Effector CD4-positive, alpha-beta T cell (primary cell): ENCODE data around the gene SLC7A6.
"Not testable (repeated sequence)": the region's sequence is repeated elsewhere in the genome, so short reads cannot be mapped to it uniquely, and the experiment has no call there.

Experiments
- DNase-seq: peaks from one replicate; pipeline ENCODE4 v3.0.0-alpha.2; 2020

The SLC7A6 gene

DNA sequence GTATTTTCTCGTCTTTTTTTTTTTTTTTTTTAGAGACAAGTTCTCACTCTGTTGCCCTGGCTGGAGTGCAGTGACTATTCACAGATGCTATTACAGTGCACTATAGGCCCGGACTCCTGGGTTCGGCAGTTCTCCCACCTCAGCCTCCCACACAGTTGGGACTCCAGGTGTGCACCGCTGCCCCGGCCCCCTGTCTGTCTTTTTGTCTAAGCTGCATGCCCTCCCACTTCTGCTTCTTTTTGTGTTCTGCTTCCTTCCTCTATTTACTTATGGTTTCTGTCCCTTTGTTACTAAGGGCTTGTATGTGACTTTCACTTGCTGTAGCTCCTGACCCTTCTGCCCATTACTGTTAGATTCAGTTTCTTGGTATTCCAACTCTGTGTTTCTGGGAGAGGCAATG is 20.5 kb downstream of the SLC7A6 start:
- no peak for DNase-seq

DNA sequence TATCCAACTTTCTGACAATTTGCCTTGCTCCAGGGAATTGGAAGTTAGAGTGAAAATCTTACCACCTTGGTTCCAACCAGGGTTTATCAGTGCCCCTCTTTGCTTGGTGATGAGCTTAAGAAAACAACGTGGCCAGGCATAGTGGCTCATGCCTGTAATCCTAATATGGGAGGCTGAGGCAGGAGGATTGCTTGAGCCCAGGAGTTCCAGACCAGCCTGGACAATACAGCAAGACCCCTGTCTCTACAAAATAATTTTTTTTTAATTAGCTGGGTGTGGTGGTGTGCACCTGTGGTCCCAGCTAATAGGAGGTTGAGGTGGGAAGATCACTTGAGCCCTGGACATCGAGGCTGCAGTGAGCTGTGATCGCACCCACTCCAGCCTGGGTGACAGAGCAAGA is 21.4 kb downstream of the SLC7A6 start:
- DNase-seq: no peak

DNA sequence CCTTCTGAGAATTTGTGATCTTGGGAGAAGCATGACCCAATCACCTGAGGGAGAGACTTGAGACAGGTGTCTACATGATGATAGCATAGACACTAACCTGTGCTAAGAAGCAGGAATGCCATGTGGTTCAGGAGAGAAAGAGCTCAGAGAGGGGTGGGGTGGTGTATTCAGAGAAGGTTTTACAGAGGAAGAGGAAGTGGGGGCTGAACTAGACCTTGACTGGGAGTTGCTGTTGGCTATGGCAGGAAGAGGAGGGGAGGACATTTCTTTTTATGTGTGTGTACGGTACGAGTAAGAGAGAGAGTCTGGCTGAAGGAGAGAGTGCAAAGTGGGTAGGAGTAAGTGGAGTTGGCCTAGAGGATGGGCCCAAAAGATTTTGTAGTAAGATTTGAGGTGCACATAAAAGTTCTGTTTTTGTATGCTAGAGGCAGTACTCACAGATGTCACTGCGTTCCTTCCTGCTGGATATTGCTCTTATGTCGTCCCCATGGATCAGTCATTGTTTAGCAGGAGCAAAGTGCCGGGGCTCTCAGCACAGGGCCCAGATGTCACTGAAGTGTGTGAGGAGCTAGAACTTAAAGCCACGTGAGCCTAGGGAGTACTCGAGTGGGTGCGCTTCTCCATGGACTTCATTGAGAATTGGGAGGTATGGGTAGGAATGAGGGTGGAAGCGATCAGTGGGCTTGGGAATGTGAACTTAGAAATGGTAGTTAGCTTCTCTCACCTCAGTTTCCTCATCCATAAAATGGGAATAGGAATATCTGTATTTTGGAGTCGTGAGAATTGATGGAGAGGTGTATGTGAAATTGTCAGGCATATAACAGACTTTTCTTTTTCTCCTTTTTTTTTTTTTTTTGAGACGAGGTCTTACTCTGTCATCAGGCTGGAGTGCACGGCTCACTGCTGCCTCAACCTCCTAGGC is 22.1 kb downstream of the SLC7A6 start:
- DNase-seq: no peak

DNA sequence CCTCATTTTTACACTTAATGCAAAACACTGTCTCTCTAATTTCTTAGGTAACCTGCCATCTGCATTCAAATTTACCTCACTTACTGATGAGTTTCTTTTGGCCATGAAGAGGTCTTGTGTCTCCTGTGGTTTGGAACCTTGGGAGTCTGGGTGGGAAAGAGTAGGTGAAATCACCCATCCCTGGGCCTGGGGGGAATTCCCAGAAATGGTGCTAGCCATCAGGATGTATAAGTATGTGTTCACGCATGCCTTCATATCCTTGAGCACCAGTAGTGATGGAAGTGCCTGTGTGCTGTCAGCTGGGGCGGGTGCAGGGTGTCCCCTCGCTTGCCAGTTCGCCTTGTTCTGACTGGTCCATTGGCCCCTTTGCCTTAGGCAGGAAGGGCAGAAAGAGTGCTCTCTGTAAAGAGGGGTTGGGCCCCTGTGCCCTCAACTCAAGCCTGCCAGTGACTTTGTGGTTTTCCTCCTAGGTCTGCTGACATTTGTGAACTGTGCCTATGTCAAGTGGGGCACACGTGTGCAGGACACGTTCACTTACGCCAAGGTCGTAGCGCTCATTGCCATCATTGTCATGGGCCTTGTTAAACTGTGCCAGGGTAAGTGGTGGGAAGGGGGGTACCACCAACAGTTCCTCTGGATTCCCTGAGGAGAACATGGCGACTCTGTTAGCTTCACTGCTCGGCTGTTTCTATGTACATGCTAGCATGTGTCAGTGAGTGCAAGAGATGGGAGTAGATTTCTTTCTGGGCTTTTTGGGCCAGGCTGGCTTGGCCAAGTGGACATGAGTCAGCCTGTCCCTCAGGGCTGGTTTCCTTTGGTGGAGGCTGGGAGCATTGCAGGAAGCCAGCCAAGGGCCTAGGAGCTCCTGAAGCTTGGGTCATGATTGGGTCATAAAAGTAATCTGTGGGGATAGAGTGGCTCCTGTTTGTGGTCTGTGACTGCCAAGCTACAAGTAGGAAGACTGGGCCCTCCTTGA is 23.2 kb downstream of the SLC7A6 start:
- DNase-seq: peak; percentile 28

DNA sequence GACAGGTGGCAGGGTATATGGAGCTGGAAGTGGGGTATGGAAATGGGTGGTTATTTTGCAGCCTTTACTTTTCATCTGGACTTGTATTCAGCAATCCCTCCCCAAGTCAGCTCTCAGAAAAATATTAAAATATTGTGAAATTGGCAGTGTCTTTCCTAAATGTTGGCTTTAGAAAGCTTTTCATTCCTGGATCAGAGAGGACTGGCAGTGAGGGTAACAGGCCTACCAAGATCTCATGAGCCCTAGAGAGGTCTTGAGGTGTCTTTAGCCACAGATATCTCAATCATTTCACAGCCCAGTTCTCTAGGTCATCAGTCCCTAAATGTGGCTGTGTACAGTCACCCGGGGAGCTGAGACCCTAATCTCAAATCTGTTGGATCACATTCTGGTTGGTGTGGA is 23.9 kb downstream of the SLC7A6 start:
- no peak for DNase-seq

DNA sequence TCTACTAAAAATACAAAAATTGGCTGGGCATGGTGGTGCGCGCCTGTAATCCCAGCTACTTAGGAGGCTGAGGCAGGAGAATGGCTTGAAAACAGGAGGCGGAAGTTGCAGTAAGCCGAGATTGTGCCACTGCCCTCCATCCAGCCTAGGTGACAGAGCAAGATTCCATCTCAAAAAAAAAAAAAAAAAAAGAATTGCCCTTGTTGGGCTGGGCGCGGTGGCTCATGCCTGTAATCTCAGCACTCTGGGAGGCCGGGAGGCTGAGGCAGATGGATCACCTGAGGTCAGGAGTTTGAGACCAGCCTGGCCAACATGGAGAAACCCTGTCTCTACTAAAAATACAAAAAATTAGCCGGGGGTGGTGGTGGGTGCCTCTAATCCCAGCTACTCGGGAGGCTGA is 24.5 kb downstream of the SLC7A6 start:
- not testable (repeated sequence) for DNase-seq

DNA sequence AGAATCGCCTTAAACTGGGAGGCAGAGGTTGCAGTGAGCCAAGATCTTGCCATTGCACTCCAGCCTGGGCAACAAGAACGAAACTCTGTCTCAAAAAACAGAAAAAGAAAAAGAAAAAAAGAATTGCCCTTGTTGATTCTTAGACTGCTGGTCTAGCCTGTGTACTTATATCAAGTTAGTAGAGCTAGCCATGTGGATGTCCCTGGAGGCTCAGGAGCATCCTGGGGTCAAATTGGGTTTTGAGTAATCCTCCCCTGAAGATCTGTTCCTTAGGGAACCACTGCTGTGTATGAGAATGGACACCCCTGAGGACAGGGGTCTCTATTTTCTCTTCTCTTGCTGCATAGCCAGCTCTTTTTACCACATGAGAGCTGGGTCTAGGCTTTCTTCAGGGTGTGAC is 24.9 kb downstream of the SLC7A6 start:
- no peak for DNase-seq

DNA sequence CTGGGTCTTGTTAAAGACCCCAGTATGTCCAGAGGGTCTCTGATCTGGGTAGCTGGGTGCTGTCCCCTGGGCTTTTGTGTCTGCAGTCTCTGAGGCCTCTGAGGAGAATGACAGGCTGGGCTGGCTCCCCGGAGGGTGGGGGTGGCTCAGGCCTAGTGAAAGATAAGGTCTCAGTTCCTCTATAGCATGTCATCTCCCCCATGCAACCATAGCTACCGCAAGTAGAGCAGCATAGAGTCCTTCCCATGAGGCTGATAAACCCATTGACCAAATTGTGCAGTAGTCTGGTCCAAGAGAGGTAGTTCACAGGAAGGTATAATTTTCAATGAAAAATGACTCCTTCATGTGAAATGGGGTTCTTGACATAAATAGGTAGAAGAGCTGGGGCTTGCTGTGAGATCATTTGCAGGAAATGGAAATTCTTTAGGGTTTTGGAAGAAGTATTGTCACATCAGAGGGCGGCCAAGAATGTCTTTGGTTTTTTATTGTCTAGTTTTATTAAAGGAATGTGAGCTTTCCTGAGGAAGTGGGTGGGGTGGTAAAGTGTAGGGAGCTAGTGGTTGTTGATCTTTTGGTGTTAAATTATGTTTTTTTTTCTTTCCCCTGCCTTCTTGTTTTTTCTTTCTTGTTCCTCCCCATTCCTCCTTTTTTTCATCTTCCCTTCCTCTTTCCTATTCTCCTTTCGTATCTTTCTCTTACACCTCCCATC is 25.4 kb downstream of the SLC7A6 start:
- no peak for DNase-seq

DNA sequence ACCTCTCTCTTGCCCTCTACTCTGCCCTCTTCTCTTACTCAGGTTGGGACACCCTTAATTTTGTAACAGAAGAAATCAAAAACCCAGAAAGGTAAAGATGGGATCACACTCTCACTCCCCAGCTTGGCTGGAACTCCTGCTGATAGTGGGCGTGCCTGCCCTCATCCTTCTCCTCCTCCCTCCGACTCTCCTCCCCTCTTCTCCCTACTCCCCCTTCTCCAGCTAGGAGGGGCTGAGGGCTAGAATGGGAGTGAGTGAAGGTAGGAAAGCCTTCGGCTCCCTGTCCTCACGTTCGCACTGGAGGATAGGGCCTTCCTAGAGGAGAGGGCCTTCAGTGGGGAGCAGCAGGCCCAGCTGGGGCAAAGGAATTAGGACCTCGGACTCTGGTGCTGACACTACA is 26.1 kb downstream of the SLC7A6 start:
- DNase-seq: no peak

DNA sequence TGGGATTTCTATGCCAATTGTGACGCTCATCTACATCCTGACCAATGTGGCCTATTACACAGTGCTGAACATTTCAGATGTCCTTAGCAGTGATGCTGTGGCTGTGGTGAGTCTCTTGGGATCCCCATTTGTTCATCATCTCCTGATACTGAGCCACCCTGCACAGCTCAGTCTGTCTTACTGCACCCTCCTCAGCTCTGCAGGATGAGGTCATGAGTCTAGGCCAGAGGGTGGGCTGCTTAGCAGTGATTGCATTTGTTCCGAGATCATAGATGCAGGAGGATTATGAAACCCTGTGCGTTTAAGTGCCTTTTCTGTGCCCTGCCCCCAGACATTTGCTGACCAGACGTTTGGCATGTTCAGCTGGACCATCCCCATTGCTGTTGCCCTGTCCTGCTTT is 26.9 kb downstream of the SLC7A6 start:
- no peak for DNase-seq

DNA sequence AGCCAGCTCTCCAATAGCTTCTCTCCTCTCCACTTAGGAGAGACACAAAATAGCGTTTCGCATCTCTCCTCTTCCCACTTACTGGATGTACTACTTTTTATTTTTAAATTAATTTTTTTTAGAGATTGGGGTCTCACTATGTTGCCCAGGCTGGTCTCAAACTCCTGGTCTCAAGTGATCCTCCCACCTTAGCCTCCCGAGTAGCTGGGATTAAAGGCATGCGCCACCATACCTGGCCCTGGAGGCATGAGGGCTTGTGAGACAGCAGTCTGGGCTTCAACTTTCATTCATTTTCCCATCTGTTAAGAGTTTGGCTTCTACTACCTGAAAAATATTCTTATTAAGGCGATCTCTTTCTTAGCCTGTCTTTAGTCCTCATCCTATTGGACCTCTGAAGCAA is 28.1 kb downstream of the SLC7A6 start:
- DNase-seq: no peak

DNA sequence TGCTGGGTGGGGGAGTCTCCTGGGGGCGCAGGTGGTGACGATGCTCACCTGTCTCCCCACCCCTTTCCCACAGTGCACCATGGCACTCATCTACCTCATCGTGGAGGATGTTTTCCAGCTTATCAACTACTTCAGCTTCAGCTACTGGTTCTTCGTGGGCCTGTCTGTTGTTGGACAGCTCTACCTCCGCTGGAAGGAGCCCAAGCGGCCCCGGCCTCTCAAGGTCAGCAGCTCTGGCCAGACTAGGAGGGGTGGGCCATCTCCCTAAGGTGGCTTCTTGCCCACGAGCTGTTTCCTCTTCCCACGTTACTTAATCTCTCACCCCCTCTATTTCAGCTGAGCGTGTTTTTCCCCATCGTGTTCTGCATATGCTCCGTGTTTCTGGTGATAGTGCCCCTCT is 32.0 kb downstream of the SLC7A6 start:
- DNase-seq: no peak

DNA sequence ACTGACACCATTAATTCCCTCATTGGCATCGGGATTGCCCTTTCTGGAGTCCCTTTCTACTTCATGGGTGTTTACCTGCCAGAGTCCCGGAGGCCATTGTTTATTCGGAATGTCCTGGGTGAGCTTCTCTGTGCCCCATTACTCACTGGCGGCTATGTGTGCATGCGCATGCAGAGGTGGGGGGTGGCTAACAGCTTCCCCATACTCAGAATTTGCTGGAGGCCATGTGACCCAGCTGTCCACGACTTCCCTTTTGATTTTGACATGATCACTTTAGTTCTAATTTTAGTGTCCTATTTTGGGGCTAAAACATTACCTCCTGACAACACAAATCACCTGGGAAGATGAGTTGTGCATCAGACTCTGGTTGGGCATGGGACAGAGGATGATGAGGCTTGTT is 32.4 kb downstream of the SLC7A6 start:
- no peak for DNase-seq

DNA sequence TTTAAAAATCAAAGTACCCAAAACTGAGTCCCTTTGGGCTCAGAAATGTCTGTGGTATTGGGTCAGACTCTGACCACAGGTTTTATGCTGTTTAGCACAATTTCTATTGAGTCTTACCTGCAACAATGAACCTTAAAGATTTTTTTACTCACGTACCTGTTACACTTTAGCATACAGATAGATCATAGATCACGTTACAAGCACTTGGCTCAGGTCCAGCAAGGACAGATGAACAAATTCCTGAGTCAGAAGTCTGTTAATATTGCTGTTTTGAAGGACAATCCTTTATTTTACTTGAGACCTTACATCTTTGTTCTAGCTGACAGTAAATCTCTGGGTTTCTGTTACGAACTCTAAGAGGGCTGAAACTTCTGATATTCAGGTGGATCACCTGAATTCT is 33.6 kb downstream of the SLC7A6 start:
- no peak for DNase-seq

DNA sequence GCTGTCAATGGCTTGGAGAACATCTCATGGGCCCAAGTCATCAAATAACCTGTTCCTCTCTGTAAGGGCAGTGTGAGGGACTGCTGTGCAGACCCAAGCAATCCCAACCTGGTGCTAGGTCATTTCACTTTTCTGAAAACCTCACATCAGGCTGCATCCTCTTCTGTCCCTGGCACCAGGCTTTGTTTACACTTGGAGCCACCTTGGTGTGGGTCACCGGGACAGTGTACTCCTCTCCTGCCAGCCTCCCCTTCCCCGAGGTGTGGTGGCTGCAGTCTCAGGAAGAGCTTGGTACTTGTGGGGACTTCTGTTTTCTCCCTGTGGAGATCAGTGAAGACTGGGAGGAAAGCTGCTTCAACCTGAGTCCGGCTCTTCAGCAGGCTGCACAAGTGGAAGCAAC is 34.0 kb downstream of the SLC7A6 start:
- DNase-seq: no peak

DNA sequence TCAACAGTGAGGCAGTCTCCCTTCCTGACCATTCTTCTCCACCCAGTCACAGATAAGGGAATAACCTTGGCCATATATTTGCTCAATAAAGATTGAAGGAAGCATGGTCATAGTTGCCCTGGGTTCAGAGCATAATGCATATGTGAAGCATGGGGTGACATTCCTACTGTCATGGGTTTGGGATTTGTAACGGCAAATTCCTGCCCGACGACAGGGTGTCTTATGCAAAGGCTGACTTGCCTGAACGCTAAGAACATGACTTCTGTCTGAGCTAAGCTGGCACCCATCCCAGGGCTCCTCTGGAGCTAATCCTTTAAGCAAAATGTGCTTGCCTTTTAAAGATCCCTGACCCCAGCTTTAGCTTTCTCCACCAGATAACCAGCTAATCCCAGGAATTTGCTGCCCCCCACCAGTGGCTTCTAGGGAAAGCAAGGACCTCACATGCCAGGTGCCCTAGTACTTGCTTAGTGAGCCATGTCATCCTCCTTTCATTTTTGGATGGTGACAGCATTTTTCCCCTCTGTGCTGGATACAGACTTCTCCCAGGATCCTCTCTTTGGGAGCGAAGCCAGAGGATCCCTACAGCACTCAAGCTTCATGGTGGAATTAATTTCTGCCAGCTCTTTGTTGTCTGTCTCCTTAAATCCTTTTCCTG is 34.7 kb downstream of the SLC7A6 start:
- no peak for DNase-seq

DNA sequence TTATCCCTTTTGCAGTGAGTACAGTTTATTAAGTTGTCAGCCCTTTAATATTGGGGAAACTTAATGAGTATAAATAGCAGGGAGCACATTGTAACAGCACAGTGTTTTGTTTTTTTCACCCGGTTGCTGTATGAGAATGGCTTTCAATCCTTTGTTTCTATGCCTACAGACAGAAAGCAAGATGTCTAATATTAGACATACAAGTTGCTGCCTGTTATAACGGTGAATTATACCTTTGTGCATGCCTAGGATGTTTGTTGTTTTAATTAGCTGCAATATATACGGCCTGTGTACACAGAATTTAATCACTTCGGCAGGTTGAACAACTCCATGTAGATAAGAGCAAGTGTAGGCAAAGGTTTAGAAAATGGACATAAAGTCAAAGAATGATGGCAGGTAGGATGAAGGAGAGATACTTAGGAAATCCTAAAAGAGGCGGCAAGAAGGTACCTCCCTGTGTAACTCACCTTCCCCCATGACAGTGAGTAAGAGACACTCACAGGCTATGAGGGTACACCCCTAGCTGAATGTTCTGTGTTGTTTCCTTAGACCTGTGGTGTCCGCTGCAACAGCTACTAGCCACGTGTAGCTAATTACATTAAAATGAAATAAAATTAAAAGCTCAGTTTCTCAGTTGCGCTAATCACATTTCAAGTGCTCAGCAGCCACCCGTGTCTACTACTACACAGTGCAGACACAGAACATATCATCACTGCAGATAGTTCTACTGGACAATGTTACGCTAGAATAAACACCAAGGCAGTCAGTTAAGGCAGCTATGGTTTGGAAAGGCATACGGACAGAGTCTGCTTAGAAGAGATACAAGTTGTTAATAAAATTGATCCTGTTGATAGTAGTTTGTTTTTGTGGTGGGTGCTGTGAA is 35.5 kb downstream of the SLC7A6 start:
- no peak for DNase-seq

DNA sequence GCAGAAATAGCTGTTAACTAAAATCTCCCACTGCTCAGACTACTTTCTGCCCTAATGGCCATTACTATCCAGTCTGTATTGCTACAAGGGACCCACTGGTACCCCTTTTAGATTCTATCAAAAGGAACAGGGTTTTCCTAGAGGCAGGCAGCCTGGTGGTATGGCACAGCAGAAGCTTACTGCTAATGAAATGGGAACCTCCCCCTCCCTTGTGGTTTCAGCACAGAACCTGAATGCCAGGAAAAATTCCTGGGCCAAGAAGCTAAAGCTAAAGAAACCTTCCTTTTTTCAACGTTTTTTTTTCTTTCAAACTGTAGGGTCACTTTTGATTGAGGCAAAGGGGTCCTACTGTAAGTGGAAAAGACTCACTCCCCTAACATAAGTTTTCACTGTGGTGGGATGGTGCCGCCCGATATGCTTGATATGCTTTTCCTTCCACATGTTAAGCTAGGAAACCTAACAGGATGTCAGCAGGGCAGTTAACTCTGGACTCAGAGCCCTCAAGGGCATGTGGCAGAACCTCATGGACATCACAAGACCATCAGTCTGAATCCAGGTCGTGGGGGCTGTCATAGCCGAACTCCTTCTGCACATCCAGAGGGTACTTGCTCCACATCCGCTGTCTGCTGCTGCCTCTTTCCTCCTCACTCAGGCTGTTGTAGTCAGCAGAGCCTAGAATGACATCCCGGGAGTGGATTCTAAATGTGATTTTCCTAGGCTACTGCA is 36.6 kb downstream of the SLC7A6 start:
- DNase-seq: no peak

DNA sequence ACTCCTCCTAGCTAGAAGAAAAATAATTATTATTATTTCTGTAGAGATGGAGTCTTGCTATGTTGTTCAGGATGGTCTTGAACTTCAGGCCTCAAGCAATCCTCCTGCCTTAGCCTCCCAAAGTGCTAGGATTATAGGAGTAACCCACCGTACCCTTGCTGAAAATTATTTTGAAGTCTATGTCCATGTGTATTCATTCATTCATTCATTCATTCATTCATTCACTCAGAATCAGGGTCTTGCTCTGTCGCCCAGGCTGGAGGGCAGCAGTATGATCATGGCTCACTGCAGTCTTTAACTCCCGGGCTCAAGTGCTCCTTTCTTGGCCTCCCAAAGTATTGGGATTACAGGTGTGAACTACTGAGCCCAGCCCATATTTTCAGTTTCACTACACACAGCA is 42.3 kb downstream of the SLC7A6 start:
- DNase-seq: no peak

DNA sequence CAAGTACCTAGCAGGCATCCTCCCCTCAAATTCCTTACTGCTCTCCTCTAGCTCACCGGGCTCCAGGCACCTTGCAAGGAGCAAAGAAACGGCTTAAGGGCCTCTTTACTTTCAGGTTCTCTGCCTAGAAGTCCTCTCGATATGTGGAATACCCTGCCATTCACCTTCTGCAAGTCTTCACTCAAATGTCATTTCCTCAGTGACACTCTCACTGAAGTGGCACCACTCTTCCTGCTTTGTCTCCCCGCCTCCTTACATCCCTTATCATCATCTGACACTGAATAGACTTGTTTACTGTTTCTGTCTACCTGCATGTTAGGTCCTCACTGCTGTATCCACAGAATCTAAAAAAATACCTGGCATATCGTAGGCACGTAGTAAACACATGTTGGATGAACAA is 45.5 kb downstream of the SLC7A6 start:
- DNase-seq: no peak

DNA sequence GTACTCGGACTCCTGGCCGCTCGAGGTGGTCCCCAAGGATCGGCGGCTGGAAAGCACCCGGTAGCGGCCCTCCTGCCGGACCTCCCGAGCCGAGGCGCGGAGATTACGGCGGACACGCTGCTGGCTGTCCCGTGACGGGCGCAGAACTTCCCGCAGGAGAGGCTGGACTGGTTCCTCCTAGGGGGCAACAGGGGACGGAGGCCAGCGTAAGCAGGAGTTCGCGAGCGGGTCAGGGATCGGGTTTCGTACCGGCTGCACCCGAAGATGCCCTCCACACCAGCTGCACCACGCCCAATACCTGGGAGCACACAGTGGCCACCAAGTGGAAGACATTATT is 46.1 kb downstream of the SLC7A6 start:
- peak; percentile 11 for DNase-seq
